Vagina (tissue), 2 donors: ENCODE data around the gene ALDH1L1. TPM values are rescaled to one million over a fixed set of nuclear protein-coding genes. Genes with fewer than 3 reads are reported as not detected.
"Not testable (repeated sequence)": the region's sequence is repeated elsewhere in the genome, so short reads cannot be mapped to it uniquely, and the experiment has no call there.

Source experiments
- DNase-seq, 2 donors: peaks; one replicate each; pipeline ENCODE4 v3.0.0-alpha.2; 2017; ENCODE audit errors: extremely low spot score in 2 of 2
- H3K27ac ChIP-seq: fragments of 200-600 bp; sonication (generic); one replicate; pipeline ENCODE4 v1.5.1; 2019
- H3K27me3 ChIP-seq: fragments of 200-600 bp; sonication (generic); one replicate; pipeline ENCODE4 v1.5.1; 2019
- H3K36me3 ChIP-seq, 2 donors: fragments of 200-600 bp; sonication (generic); one replicate each; pipeline ENCODE4 v1.5.1; 2017 to 2019
- H3K4me1 ChIP-seq: fragments of 200-600 bp; sonication (generic); one replicate; pipeline ENCODE4 v1.5.1; 2019
- H3K4me3 ChIP-seq, 2 donors: fragments of 200-600 bp; sonication (generic); 1 replicate in 1 of 2; 2 replicates in 1 of 2; pipeline ENCODE4 v1.5.1; 2016 to 2019
- H3K9me3 ChIP-seq: fragments of 200-600 bp; sonication (generic); one replicate; pipeline ENCODE4 v1.5.1; 2019
- POLR2A ChIP-seq, 2 donors: fragments of 450-650 bp; IDR thresholded peaks; one replicate each; pipeline ENCODE4 v1.6.1; 2017; ENCODE audit warnings: antibody characterized with exemption in 2 of 2, mild to moderate bottlenecking in 2 of 2, moderate library complexity in 2 of 2
- POLR2AphosphoS5 ChIP-seq, 2 donors: sonication (generic); formaldehyde crosslinking; IDR thresholded peaks; one replicate each; pipeline ENCODE4 v1.9.0; 2017; ENCODE audit warnings: antibody characterized with exemption in 2 of 2, mild to moderate bottlenecking in 2 of 2, low read depth in 1 of 2; ENCODE audit not compliant: insufficient read depth in 1 of 2
- intact Hi-C: fragments of 100-400 bp; cut with DNase I; formaldehyde crosslinking; loops from one replicate; pipeline ENCODE4 v1.15.1; 2023
- total RNA-seq: library from RNA; depleted of rRNA; stranded (reverse); fragments of >200 nt; gene quantifications from one replicate; pipeline ENCODE4 v1.2.3, GENCODE V29; 2016
- TF ChIP-seq, protein P1 (sequence below), 3 experiments: fragments of 450-650 bp in 2 of 3; fragments of 200-600 bp in 1 of 3; sonication (generic) in 1 of 3; IDR thresholded peaks; one replicate each; pipeline ENCODE4 v1.5.1; 2017 to 2019; ENCODE audit warnings: antibody characterized with exemption in 3 of 3, mild to moderate bottlenecking in 2 of 3, moderate library complexity in 2 of 3

Gene ALDH1L1
- total RNA-seq, 1 donor from 2014 or later, result 19.2 TPM

- H3K27ac ChIP-seq, result no peak overlapping the region
- H3K4me1 ChIP-seq, result no peaks in the 10 kb centered on the region
- H3K27me3 ChIP-seq, result no peaks in the 10 kb centered on the region
- no peak overlapping the region for H3K4me3 ChIP-seq
- DNase-seq, result no peak
- no peaks in the 10 kb centered on the region for H3K36me3 ChIP-seq
- intact Hi-C loops, result no loop called here
- TF ChIP-seq POLR2A (IDR thresholded peaks at IDR 0.05) (no peak), POLR2AphosphoS5 (IDR thresholded peaks at IDR 0.05; ENCODE audit: insufficient read depth in 1 of 2, low read depth in 1 of 2) (no peak)
- TF ChIP-seq, protein P1, sequence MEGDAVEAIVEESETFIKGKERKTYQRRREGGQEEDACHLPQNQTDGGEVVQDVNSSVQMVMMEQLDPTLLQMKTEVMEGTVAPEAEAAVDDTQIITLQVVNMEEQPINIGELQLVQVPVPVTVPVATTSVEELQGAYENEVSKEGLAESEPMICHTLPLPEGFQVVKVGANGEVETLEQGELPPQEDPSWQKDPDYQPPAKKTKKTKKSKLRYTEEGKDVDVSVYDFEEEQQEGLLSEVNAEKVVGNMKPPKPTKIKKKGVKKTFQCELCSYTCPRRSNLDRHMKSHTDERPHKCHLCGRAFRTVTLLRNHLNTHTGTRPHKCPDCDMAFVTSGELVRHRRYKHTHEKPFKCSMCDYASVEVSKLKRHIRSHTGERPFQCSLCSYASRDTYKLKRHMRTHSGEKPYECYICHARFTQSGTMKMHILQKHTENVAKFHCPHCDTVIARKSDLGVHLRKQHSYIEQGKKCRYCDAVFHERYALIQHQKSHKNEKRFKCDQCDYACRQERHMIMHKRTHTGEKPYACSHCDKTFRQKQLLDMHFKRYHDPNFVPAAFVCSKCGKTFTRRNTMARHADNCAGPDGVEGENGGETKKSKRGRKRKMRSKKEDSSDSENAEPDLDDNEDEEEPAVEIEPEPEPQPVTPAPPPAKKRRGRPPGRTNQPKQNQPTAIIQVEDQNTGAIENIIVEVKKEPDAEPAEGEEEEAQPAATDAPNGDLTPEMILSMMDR (IDR thresholded peaks at IDR 0.05), result no peak
- H3K9me3 ChIP-seq, result peaks cover 4% of the 10 kb centered on the region
Measured at GRCh38 chr3:126076140-126076539, 104.2 kb downstream of the ALDH1L1 start.

DNA sequence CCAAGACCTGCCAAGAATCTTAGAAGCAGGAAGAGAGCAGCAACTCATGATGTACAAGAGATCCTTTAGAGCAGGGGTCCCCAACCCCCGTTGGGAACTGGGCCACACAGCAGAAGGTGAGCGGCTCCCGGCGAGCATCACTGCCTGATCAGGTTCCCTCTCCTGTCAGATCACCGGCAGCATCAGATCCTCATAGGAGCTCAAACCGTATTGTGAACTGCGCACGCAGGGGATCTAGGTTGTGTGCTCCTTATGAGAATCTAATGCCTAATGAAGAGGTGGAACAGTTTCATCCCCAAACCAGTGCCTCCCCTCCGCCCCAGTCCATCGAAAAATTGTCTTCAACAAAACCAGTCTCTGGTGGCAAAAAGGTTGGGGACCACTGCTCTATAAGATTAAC lies 110.2 kb downstream of the ALDH1L1 start:
- Histone ChIP-seq H3K27me3 (no peaks in the 10 kb centered on the region), H3K4me1 (no peaks in the 10 kb centered on the region), H3K9me3 (peaks cover 4% of the 10 kb centered on the region), H3K4me3 (no peak overlapping the region), H3K27ac (no peak overlapping the region), H3K36me3 (no peaks in the 10 kb centered on the region)
- no peak for TF ChIP-seq POLR2AphosphoS5 (IDR thresholded peaks at IDR 0.05; ENCODE audit: insufficient read depth in 1 of 2, low read depth in 1 of 2)
- no peak for TF ChIP-seq POLR2A (IDR thresholded peaks at IDR 0.05)
- TF ChIP-seq, protein P1 (IDR thresholded peaks at IDR 0.05), result no peak
- intact Hi-C loops, result no loop called here
- DNase-seq, result no peak

DNA sequence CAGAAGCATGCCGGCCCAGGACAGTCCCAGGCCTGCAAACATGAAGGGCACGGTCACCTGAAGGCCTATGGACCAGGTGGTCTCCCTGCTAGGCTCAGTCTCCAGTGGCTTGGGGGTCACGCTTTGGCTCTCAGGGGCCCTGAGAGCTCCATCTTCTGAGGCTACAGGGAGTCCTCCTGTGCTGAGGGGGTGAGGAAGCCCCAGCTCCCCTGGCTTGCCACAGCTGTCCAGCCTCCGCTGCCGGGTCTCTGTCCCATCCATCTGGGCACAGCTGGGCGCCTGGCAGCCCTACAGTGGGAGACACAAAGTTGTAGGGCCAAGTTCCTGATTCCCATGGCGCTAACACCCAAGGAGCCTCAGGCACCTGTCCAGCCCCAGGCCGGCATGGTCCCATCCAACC lies 112.4 kb downstream of the ALDH1L1 start:
- DNase-seq, result no peak
- TF ChIP-seq POLR2A (IDR thresholded peaks at IDR 0.05), result no peak
- TF ChIP-seq POLR2AphosphoS5 (IDR thresholded peaks at IDR 0.05; ENCODE audit: insufficient read depth in 1 of 2, low read depth in 1 of 2), result no peak
- TF ChIP-seq, protein P1 (IDR thresholded peaks at IDR 0.05), result no peak
- intact Hi-C loops, result no loop called here

GRCh38 chr3:126066676-126067075 lies 113.7 kb downstream of the ALDH1L1 start:
- H3K36me3 ChIP-seq, intact Hi-C loops, H3K4me1 ChIP-seq, H3K9me3 ChIP-seq, H3K27ac ChIP-seq, H3K27me3 ChIP-seq, H3K4me3 ChIP-seq, DNase-seq: not testable (repeated sequence)

More for the DNA sequence above, 112.4 kb downstream of the ALDH1L1 start:
- no peaks in the 10 kb centered on the region for H3K27me3 ChIP-seq
- H3K36me3 ChIP-seq, result no peaks in the 10 kb centered on the region
- H3K9me3 ChIP-seq, result no peaks in the 10 kb centered on the region
- H3K4me3 ChIP-seq, result no peak overlapping the region
- no peak overlapping the region for H3K27ac ChIP-seq
- no peaks in the 10 kb centered on the region for H3K4me1 ChIP-seq

DNA sequence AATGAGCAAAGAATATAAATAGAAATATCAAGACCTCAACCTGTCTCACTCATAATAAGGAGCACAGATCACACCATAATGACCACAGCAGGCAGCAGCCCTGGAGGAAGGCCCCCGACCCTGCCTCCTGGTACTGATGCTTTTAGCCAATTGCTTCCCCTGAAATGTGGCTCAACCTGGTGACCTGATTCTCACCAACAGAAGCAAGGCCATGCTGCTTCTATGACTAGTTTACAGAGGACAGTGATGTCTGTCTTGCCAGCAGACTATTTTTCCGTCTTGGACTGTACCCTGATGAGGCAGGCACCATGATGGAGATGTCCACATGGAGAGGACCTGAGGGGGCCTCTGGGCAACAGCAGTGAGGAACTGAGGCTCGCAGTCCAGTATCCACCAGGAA lies 114.5 kb downstream of the ALDH1L1 start:
- H3K27me3 ChIP-seq, result no peaks in the 10 kb centered on the region
- no peak overlapping the region for H3K4me3 ChIP-seq
- no peak for DNase-seq
- TF ChIP-seq, protein P1 (IDR thresholded peaks at IDR 0.05), result no peak
- TF ChIP-seq POLR2A (IDR thresholded peaks at IDR 0.05), result no peak
- no peak for TF ChIP-seq POLR2AphosphoS5 (IDR thresholded peaks at IDR 0.05; ENCODE audit: insufficient read depth in 1 of 2, low read depth in 1 of 2)
- intact Hi-C loops, result no loop called here
- H3K4me1 ChIP-seq, result no peaks in the 10 kb centered on the region
- no peaks in the 10 kb centered on the region for H3K36me3 ChIP-seq
- no peak overlapping the region for H3K27ac ChIP-seq
- no peaks in the 10 kb centered on the region for H3K9me3 ChIP-seq
